Activated naive CD8-positive, alpha-beta T cell (primary cell): ENCODE results near the gene SLC33A1.
"Not testable (repeated sequence)": the region's sequence is repeated elsewhere in the genome, so short reads cannot be mapped to it uniquely, and the experiment has no call there.

Experiments used
- H3K27ac Mint-ChIP-seq: one replicate; pipeline ENCODE4 v1.8.0; 2021; ENCODE audit warnings: mixed read lengths
- H3K27me3 Mint-ChIP-seq: one replicate; pipeline ENCODE4 v1.8.0; 2021; ENCODE audit warnings: mixed read lengths
- H3K36me3 Mint-ChIP-seq: one replicate; pipeline ENCODE4 v1.8.0; 2021; ENCODE audit warnings: mixed read lengths
- H3K4me1 Mint-ChIP-seq: one replicate; pipeline ENCODE4 v1.8.0; 2021; ENCODE audit warnings: low read depth, mixed read lengths
- H3K4me3 Mint-ChIP-seq: one replicate; pipeline ENCODE4 v1.8.0; 2021; ENCODE audit warnings: mild to moderate bottlenecking, mixed read lengths
- H3K9me3 Mint-ChIP-seq: one replicate; pipeline ENCODE4 v1.8.0; 2021; ENCODE audit warnings: low read depth, mixed read lengths

SLC33A1 gene

GRCh38 chr3:155843569-155843968 is 10.7 kb downstream of the SLC33A1 start:
- Mint-ChIP-seq H3K4me3 (no peak overlapping the region), H3K4me1 (peaks cover 48% of the 10 kb centered on the region), H3K27ac (no peak overlapping the region)

GRCh38 chr3:155835341-155836071 is 18.7 kb downstream of the SLC33A1 start:
- Mint-ChIP-seq H3K9me3 (no peaks in the 10 kb centered on the region), H3K36me3 (peaks cover 7% of the 10 kb centered on the region), H3K4me3 (no peak overlapping the region), H3K27me3 (no peaks in the 10 kb centered on the region), H3K4me1 (peaks cover 9% of the 10 kb centered on the region), H3K27ac (no peak overlapping the region)

More at GRCh38 chr3:155843569-155843968, 10.7 kb downstream of the SLC33A1 start:
- Mint-ChIP-seq H3K27me3 (no peaks in the 10 kb centered on the region), H3K9me3 (no peaks in the 10 kb centered on the region), H3K36me3 (peaks cover 9% of the 10 kb centered on the region)

GRCh38 chr3:155828490-155829098 is 25.6 kb downstream of the SLC33A1 start:
- H3K9me3 Mint-ChIP-seq, H3K27me3 Mint-ChIP-seq, H3K4me1 Mint-ChIP-seq, H3K27ac Mint-ChIP-seq, H3K36me3 Mint-ChIP-seq, H3K4me3 Mint-ChIP-seq: not testable (repeated sequence)

DNA sequence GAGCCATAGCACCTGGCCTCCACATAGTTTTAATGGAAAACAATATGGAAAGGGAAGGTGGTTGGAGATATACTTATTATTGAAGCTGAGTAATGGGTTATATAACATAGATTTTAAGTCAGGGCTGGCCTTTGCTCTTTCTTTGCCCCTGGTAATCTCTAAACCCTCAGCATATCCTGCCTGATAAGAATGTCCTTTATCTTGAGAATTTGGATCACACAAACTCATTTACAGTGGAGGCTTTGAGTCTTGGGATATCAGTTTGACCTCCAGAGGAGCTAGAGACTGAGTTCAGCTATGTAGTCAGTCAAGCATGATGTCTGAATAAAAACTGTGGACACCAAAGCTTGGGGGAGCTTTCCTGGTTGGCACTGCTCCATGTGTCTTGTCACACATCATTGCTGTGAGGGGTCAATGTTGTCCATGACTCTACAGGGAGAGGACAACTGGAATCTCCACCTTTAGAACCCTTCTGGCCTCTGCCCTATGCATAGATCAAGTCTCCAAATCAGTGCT is 39.1 kb downstream of the SLC33A1 start:
- H3K36me3 Mint-ChIP-seq = no peaks in the 10 kb centered on the region
- H3K27ac Mint-ChIP-seq = no peak overlapping the region
- peaks cover 4% of the 10 kb centered on the region for H3K27me3 Mint-ChIP-seq
- H3K9me3 Mint-ChIP-seq = no peaks in the 10 kb centered on the region
- no peak overlapping the region for H3K4me3 Mint-ChIP-seq
- no peaks in the 10 kb centered on the region for H3K4me1 Mint-ChIP-seq

GRCh38 chr3:155813224-155813623 is 41.0 kb downstream of the SLC33A1 start:
- H3K9me3 Mint-ChIP-seq, H3K4me1 Mint-ChIP-seq, H3K27ac Mint-ChIP-seq, H3K36me3 Mint-ChIP-seq, H3K4me3 Mint-ChIP-seq: not testable (repeated sequence)
- peaks cover 11% of the 10 kb centered on the region for H3K27me3 Mint-ChIP-seq

DNA sequence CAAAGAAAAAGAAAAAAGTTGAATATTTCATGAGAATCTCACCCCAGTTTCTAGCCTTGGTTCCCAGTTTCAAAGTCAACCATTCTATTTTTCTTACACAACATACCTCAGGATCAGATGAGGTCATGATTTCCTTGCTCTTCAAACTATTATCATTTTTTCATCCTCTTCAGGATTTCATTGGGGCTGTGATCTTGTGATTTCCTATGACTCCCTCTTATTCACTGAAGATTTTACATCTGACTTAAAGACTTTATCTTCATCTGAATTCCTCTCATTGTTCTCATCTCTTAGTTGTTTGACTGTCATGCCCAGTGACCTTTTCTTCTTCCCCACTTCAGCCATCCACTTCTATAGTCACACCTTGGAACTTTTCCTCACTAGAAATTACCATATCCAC is 45.0 kb downstream of the SLC33A1 start:
- no peaks in the 10 kb centered on the region for H3K9me3 Mint-ChIP-seq
- no peak overlapping the region for H3K27ac Mint-ChIP-seq
- H3K36me3 Mint-ChIP-seq = no peaks in the 10 kb centered on the region
- H3K27me3 Mint-ChIP-seq = peaks cover 11% of the 10 kb centered on the region
- peaks cover 10% of the 10 kb centered on the region for H3K4me1 Mint-ChIP-seq
- no peak overlapping the region for H3K4me3 Mint-ChIP-seq

DNA sequence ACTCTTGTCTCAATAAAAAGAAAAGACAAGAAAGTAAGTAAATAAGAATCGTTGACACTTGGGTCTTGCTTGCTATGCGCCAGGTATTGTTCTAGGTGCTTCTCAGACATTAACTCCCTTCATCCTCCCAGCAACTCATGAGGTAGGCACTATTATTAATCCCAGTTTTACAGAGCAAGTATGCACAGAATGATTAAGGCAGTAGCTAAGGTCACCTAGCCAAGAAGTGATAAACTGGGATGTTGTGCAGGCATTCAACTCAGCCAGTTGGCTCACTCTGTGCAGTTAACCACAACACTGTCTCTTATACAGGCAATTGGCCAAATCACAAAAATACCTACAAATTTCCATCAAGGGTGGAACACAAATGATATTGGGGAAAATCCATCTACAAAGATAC is 46.4 kb downstream of the SLC33A1 start:
- Mint-ChIP-seq H3K4me3 (no peak overlapping the region), H3K27ac (no peak overlapping the region), H3K4me1 (peaks cover 11% of the 10 kb centered on the region), H3K9me3 (no peaks in the 10 kb centered on the region), H3K27me3 (peaks cover 11% of the 10 kb centered on the region), H3K36me3 (peaks cover 1% of the 10 kb centered on the region)

DNA sequence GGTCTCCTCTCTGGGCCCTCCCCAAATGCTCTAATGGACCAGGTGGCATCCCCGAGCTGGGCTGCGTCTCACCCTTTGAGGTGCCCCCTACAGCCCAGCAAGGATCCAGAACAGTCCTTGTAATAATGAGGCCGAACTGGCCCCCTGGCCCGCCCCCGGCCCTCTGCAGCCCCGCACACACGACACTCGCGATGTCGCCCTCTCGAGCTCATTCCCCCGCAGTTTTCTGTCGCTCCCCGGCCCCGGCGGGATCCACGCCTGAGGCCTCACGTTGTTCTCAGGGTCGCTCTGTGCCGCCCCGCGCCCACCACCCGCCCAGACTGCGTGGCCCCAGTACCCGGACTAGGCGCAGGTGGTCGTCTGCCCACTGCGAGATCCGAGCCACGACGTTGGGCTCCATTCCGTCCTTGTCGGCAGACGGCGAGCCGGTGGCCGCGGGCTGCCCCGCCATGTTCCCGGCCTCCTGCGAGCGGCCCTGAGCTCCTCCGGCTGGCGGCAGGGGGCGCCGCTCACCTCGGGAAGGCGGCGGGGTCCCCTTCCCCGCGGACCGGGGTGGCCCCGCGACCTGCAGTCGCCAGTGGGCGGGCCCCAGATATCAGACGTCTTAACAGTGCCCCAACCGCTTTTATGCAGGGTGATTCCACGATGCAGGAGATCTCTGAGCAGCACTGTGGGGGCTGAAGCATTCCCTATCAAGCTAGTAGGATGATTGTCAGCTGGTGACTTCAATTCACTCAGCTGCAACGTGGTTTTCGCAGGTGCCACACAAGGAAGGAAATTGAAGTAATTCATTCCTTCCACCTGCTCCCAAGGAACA is 48.2 kb downstream of the SLC33A1 start, which contains the start of gene C3orf33:
C3orf33 (minus strand) TSS at position 477 of the 817 bp plus-strand sequence; CDS start at position 451, 26 bp downstream.
- H3K36me3 Mint-ChIP-seq = peaks cover 10% of the 10 kb centered on the region
- H3K27ac Mint-ChIP-seq = peak within 1 kb of the TSS; percentile 84
- peak within 1 kb of the TSS; percentile 91 for H3K4me3 Mint-ChIP-seq
- H3K9me3 Mint-ChIP-seq = no peaks in the 10 kb centered on the region
- peaks cover 18% of the 10 kb centered on the region for H3K4me1 Mint-ChIP-seq
- H3K27me3 Mint-ChIP-seq = peaks cover 11% of the 10 kb centered on the region

- no peaks in the 10 kb centered on the region for H3K9me3 Mint-ChIP-seq
- H3K36me3 Mint-ChIP-seq = peaks cover 14% of the 10 kb centered on the region
- peaks cover 7% of the 10 kb centered on the region for H3K27me3 Mint-ChIP-seq
- peak overlapping the region; percentile 91 for H3K4me3 Mint-ChIP-seq
- H3K4me1 Mint-ChIP-seq = peaks cover 22% of the 10 kb centered on the region
- peak overlapping the region; percentile 84 for H3K27ac Mint-ChIP-seq
Observed at GRCh38 chr3:155805204-155805801, 48.9 kb downstream of the SLC33A1 start.

GRCh38 chr3:155804323-155804722 is 49.9 kb downstream of the SLC33A1 start:
- H3K27ac Mint-ChIP-seq = peak overlapping the region; percentile 46
- peak overlapping the region; percentile 91 for H3K4me3 Mint-ChIP-seq
- peaks cover 28% of the 10 kb centered on the region for H3K4me1 Mint-ChIP-seq
- no peaks in the 10 kb centered on the region for H3K9me3 Mint-ChIP-seq
- peaks cover 17% of the 10 kb centered on the region for H3K36me3 Mint-ChIP-seq
- peaks cover 6% of the 10 kb centered on the region for H3K27me3 Mint-ChIP-seq

GRCh38 chr3:155792532-155792931 is 61.7 kb downstream of the SLC33A1 start:
- Mint-ChIP-seq H3K4me1 (peaks cover 10% of the 10 kb centered on the region), H3K27ac (no peak overlapping the region), H3K4me3 (no peak overlapping the region), H3K27me3 (no peaks in the 10 kb centered on the region), H3K36me3 (peaks cover 42% of the 10 kb centered on the region), H3K9me3 (peaks cover 4% of the 10 kb centered on the region)

DNA sequence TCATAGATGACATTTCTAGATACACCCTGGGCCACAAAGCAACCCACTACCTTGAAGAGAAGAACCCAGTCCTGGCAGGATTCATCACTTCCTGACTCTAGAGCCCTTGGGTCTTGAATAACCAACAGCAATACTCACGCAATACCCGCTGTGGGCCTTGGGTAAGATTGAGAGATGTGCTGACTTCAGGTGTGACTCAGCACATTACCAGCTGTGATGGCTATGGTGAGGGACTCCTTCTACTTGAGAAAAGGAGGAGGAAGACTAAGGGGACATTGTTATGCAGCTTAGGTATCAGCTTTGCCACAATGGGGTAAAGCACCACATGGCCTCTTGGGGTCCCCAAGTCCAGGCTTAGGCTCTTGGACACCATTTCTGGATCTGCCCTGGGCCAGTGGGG is 63.0 kb downstream of the SLC33A1 start:
- H3K36me3 Mint-ChIP-seq = peaks cover 32% of the 10 kb centered on the region
- no peak overlapping the region for H3K27ac Mint-ChIP-seq
- H3K27me3 Mint-ChIP-seq = no peaks in the 10 kb centered on the region

GRCh38 chr3:155790272-155790925 is 63.8 kb downstream of the SLC33A1 start:
- Mint-ChIP-seq H3K4me1 (peaks cover 17% of the 10 kb centered on the region), H3K9me3 (peaks cover 4% of the 10 kb centered on the region)

More for the DNA sequence above, 63.0 kb downstream of the SLC33A1 start:
- H3K4me1 Mint-ChIP-seq = peaks cover 10% of the 10 kb centered on the region
- H3K4me3 Mint-ChIP-seq = no peak overlapping the region
- peaks cover 4% of the 10 kb centered on the region for H3K9me3 Mint-ChIP-seq

DNA sequence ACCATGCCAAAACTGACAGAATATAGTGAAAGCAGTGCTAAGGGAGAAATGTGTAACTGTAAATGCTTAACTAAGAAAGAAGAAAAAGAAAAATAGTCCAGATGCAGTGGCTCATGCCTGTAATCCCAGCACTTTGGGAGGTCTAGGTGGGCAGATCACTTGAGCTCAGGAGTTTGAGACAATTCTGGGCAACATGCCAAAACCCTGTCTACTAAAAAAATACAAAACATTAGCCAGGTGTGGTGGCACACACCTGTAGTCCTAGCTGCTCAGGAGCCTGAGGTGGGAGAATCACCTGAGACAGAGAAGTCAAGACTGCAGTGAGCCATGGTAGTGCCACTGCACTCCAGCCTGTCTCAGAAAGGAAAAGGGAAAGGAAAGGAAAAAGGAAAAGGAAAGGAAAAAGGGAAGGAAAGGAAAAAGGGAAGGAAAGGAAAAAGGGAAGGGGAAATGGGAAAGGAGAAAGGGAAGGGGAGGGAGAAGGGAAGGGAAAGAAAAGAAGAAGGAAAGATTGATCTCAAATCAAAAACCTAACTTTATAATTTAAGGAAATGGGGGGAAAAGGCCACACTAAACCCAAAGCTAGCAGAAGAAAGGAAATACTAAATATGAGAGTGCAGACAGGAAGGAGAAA is 68.4 kb downstream of the SLC33A1 start:
- Mint-ChIP-seq H3K27ac (no peak overlapping the region), H3K36me3 (peaks cover 19% of the 10 kb centered on the region), H3K27me3 (no peaks in the 10 kb centered on the region), H3K4me1 (peaks cover 20% of the 10 kb centered on the region), H3K4me3 (no peak overlapping the region), H3K9me3 (peaks cover 8% of the 10 kb centered on the region)

More at GRCh38 chr3:155790272-155790925, 63.8 kb downstream of the SLC33A1 start:
- Mint-ChIP-seq H3K4me3 (no peak overlapping the region), H3K27me3 (no peaks in the 10 kb centered on the region), H3K36me3 (peaks cover 29% of the 10 kb centered on the region), H3K27ac (no peak overlapping the region)
